ENCODE data around the gene PNMA8B.
A peak's percentile ranks its signal among the peaks of the same experiment; 100 is the strongest.
"Not testable (repeated sequence)": the region's sequence is repeated elsewhere in the genome, so short reads cannot be mapped to it uniquely, and the experiment has no call there.

PNMA8B gene

DNA sequence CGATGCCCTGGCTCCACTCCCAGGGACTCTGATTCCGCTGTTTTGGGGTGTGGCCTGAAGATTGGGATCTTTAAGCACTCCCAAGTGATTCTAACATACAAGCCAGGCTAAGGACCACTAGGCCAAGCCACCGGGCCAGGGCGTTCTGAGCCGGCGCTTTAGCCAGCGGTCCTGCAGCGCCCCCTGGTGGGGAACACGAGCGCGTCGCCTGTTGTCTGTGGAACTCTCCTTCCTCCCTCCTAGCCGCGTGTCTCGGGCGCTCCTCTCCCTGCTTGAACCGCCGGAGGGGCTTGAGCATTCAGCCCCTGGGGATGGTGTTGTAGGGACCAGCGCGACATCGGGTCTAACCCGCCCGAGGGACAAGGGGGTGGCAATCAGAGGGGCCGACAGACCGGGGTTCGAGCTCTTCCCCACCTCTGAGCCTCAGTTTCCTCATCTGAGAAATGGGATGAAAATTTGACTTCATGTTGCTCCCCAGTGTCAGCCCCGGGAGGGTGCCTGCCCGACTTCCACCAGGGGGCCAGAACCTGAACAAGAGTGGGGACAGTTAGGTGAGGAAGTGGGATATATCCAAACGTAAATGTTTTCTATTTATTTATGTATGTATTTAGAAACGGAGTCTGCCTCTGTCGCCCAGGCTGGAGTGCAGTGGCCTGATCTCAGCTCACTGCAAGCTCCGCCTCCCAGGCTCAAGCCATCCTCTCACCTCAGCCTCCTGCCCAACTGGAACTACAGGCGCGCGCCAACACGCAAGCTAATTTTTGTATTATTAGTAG is 18.0 kb upstream of the PNMA8B start:
- DNase-seq: peak; percentile 57

DNA sequence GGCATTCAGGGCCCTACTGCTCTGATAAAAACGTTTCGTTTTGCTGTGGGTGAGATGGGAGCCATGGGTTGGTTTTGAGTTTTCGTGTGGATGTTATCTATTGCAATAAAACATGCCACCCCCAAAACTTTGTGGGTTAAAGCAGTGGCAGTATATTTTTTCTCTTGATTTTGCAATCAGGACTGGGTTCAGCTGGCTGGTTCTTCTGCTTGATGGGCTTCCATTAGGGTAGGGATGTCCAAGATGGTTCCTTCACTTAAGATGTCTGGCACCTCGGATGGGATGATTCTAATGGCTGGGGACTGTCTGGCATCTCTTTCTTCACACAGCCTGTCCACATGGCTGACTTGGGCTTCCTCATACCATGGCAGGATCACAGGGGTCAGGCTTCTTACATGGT is 15.6 kb upstream of the PNMA8B start:
- DNase-seq: no peak

DNA sequence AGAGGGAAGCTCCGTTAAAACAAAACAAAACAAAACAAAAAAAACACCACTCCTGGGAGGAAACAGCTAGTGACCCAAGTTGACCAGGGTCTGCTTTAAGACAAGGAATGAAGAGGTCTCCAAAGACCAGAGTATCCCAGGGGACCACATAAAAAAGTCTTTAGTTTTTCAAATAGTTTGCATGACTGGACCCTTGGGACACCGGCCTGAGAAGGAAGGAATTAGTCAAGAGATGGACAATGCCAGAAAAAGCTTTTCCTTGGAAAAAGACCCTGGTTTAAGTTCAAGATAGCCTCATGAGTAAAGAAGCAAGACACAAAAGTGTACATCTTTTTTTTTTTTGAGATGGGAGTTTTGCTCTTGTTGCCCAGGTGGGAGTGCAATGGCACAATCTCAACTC is 12.5 kb upstream of the PNMA8B start:
- no peak for DNase-seq

GRCh38 chr19:46503848-46504453 is 8.3 kb upstream of the PNMA8B start:
- DNase-seq: no peak

GRCh38 chr19:46502891-46503290 is 7.2 kb upstream of the PNMA8B start:
- DNase-seq: no peak

- DNase-seq: no peak
Observed at GRCh38 chr19:46499692-46500091, 4.0 kb upstream of the PNMA8B start.

DNA sequence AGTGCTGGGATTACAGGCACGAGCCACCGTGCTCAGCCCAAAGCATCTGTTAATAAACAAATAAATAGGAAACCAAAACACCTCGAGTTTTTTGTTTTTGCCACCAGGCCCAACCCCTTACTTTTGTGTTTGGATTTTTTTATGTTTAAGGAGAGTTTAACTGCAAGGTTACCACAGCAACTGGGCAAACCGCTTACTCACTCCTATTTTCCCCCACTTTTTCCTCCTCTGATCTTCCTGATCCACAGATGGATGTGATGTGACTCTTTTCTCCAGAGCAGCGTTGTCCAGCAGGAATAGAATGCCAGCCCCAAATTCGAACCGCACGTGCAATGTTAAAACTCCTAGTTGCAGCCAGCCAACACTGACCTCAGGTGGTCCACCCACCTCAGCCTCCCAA is 2.1 kb upstream of the PNMA8B start:
- DNase-seq: no peak

DNA sequence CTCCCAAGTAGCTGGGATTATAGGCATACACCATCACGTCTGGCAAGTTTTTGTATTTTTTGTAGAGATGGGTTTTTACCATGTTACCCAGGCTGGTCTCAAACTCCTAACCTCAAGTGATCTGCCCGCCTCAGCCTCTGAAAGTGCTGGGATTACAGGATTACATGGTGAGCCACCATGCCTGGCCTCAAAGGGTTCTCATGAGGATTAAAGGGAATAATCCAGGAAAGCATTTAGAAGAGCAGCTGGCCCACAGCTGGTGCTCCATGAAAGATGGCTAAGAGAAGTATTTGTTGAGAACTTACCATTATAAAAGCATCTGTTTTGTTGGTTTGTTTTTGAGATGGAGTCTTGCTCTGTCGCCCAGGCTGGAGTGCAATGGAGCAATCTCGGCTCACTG is 1.2 kb upstream of the PNMA8B start:
- not testable (repeated sequence) for DNase-seq

- DNase-seq: no peak
Observed at GRCh38 chr19:46496304-46496703, 637 bp upstream of the PNMA8B start.

GRCh38 chr19:46494941-46495785 is 504 bp downstream of the PNMA8B start:
- DNase-seq: no peak

- DNase-seq: no peak
Observed at GRCh38 chr19:46494146-46494940, 1.3 kb downstream of the PNMA8B start.

DNA sequence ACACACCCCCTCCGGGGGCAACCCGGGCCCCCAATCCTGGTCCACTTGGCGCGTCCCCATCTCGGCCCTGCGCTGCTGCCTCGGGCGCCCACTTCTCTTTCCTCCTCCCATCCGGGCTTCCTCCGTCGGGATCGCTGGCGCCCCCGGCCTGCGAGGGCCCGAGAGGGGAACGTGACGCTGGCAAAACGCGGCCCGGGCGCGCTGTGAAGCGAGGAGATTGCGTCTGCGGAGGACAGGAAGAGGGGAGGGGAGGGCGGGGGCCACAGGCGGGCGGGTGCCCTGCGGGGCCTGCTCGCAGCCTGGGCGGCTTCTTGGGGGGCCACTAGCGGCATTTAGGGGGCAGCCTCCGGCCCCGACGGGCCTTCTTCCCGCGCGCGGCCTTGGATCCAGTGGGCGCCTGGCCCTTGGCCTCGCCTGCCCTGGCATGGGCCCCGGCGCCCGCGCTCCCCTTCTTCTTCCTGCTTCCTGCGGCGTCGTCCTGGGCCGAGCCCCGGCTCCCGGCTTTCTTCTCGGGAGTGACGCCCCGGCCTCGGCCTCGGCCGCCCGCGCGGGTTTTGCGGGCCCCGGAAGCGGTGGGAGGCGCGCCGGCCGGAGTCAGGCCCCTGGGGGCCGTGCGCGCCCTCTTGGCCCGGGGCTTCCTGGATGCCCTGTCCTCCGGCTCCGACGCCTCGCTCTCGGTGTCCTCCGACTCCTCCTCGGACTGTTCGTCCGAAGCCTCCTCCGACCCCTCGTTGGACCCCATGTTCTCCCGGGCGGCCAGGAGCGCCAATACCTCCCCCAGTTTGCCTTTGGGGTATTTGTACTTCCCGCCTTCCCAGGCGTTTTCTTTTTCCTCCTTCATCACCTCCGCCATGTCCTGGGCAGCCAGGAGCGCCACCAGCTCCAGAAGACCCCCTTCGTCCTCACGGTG is 2.2 kb downstream of the PNMA8B start:
- DNase-seq: no peak

DNA sequence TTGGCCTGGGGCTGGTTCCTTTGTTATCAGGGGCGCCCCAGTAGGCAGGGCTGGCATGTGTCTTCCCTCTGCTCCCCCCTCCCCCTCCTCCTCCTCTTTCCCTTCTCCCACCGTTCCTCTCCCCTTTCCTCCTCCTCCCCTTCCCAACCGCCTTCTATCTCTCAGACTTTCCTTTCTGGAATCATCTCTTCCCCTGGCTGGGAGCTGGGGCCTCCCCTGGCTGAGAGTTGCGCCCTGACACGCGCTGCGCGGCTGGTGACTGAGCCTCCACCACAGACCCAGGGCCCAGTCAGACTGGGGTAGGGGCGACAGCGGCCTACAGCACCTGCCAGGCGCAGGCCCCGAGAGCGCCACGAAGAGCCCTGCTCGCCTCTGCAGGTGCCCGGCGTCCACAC is 2.8 kb downstream of the PNMA8B start:
- no peak for DNase-seq

- DNase-seq: no peak
Observed at GRCh38 chr19:46491975-46492682, 3.5 kb downstream of the PNMA8B start.

DNA sequence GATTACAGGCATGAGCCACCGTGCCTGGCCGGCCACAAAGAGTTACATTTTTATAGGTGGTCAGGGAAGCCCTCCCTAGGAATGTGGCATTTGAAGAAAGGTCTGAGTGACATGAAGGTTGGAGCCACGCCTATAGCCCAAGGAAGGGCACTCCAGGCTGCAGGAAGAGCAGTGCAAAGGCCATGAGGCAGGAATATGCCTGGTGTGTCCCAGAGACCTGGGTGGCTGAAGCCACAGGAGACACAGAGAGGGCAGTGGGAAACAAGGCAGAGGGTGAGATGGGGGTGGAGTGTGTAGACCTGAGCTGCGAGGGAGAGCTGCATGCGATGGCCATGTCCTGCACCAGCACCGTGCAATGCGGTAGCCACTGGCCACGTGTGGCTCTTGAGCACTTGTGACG is 4.9 kb downstream of the PNMA8B start:
- DNase-seq: no peak

DNA sequence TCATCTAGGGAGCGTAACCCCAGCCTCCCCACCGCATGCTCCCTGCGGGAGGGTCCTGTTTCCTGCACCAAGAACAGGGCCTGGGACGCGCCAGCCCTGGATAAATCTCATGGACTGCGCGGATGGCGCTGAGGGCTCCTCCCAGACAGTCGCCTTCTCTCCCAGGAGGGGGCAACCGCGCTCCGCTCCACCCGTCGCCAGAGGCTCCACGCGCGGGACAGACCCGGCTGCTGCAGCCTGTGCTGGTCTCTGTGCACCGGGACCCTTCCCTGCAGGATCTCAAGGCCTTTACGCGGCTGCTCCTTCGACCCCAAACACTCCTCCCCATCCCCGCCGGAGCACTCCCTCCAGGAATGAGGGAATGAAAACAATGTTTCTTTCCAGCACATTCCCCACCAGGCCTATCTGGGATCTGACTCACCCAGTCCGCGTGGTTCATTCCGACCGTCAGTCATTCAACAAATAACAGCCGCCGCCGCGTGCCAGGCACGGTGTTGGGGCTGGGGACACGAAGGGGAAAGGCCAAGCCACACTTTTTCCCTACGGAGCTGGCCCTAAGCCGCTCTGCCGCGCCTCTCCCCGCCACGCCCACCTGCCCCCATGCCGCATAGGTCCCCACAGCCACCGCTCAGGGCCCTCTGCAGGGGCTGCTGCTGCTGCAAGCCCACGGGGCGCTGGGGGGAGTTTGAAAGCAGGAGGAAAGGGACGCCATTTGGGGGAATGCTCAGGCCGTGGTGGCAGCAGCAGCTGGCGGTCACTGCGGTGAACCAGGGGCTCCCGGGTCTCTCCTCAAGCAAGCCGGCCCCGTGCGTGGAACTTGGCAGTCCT is 6.0 kb downstream of the PNMA8B start:
- no peak for DNase-seq

- DNase-seq: no peak
Observed at GRCh38 chr19:46488551-46488950, 7.1 kb downstream of the PNMA8B start.

GRCh38 chr19:46487802-46488445 is 7.7 kb downstream of the PNMA8B start:
- DNase-seq: peak; percentile 33

- DNase-seq: no peak
Observed at GRCh38 chr19:46487178-46487801, 8.4 kb downstream of the PNMA8B start.
